RCC 7860 (cell line): ENCODE measurements around the gene MYO3B.
A peak's percentile ranks its signal among the peaks of the same experiment; 100 is the strongest.

ENCODE experiments used
- DNase-seq: peaks from one replicate; pipeline ENCODE4 v3.0.0-alpha.2; 2015; ENCODE audit warnings: low spot score
- FAIRE-seq: peaks from 2 replicates; lab custom pipeline; 2012; peaks lifted over from hg19 to GRCh38; lab: Jason Lieb, UNC

Gene MYO3B

DNA sequence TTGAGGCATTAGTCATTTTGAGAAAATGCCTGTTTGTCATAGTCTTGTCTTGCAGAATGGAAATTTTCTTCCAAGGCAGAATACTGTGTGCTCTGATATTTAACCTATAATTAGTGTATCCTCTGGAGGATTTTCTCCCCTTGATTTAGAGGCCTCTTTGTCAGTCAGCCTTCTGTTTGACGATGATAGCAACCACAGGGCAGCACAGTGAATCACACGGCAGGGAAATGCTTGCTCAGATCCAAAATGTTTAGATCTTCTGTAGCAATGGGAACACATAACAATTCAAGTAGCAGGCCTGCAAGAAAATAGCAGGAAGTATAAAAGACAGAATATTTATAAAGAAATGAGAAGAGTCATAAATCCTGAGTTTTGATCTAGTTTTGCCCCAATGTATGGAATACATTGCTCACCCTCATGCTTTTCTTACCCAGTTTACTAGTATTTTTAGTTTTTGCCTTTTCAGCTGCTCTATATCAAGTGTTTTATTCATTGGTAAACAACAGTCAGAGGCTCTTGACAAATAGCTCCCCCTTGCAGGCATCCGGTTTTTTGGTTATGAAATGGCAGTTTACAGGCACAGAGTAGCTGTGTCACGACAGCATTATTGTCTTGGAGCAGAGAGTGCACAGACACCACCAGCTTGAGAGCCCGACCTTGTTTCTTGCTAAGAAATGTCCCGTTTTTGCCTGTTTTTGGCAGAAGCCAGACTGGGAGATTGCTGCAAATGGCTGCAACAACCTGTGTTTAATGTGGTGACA, 185.1 kb downstream of the MYO3B start:
- no peak for DNase-seq

DNA sequence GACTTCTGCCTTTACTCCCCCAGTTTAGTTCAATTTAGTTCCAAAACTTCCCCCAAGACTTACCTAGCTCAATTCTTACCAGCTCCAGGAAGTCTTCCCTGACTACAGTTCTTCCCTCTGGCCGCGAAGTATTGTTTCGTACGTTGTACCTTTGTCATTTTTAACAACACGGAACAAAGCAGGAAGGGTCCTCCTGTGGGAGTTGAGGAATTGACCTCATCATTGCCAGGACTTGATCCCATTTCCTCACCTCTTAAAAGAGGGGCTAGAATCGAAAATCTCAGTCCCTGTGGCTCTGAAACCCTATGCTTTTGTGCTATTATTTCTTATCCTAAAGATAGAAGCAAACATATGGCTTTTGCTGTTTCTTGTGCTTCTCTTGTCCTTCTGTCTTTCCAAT, 187.1 kb downstream of the MYO3B start:
- DNase-seq (no peak), FAIRE-seq (no peak)

More for the DNA sequence above, 185.1 kb downstream of the MYO3B start:
- FAIRE-seq, result no peak

DNA sequence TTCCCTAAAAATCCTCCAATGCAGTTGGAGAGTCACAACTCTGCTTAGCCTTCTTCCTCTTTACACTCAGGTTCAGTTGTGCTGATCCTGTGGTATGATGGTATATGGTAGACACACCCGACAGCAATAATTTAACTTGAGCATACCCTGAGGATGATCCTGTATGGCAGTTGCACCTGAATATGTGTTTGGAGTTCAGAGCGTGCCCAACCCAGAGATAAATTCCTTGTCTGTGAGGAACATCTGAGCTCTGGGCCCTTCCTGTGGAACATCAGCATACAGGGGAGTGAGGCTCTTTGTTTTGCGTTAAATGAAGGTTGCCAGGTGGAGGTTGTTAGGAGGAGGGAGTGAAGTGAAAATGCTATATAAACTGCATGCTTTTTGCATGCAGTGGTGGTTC, 187.7 kb downstream of the MYO3B start:
- DNase-seq (no peak), FAIRE-seq (no peak)

DNA sequence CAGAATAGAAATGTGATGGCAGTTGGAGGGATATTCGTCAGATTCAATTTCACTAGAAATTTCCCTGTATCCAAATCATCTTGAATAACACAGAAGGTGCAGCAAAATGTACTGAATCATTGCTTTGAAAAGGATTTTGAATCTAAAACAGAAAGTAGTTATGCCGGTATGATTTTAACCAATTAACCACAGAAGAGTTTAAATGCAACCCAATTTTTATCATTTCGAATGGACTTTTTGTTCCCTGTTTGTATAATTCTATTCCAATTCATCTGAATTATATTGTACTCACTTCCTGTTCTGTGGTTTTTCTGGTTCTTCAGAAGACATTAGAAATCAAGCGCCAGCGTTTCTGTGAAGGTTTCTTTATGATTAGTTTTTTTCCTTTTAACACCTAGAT, 190.4 kb downstream of the MYO3B start:
- FAIRE-seq (no peak), DNase-seq (no peak)

DNA sequence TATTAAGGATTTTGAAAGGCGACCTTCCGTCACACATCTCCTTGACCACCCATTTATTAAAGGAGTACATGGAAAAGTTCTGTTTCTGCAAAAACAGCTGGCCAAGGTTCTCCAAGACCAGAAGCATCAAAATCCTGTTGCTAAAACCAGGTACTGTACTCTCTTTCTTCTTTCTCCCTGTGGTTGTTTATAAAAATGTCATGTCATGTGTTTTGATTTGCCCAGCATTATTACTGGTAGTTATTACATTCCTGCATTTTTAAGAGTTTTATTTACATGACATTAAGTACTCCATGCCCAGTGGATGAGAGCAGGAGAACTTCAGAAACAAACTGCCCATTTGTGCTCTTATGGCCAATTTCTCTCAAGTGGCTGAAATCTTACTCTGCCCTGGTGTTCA, 191.3 kb downstream of the MYO3B start:
- FAIRE-seq, result no peak
- no peak for DNase-seq

DNA sequence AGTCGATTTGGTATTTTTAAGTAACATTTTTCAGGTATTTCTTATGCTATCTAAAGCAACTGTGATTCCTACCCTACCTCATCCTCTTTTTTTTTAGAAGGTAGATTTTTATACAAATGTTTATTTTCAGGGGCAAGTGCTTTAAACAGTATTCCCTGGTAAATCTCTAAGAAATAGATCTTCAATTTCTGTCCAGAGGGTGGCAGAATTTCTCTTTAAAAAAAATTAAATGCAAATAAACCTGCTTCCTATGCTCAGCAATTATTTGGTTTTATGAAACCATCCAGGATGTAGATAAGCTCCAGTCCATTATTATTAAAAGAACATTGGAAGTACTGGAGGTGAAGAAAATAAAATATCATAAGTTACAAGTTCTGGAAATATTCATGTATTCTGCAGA, 191.9 kb downstream of the MYO3B start:
- peak; percentile 6 for DNase-seq
- FAIRE-seq, result no peak

- FAIRE-seq, result no peak
- no peak for DNase-seq
Measured at GRCh38 chr2:170371231-170371998, 193.5 kb downstream of the MYO3B start.

GRCh38 chr2:170375192-170375591, 197.2 kb downstream of the MYO3B start:
- DNase-seq, result no peak
- FAIRE-seq, result no peak

GRCh38 chr2:170377500-170378207, 199.7 kb downstream of the MYO3B start:
- DNase-seq, result no peak
- FAIRE-seq, result peak; percentile 46

- no peak for DNase-seq
- FAIRE-seq, result no peak
Measured at GRCh38 chr2:170380267-170380666, 202.3 kb downstream of the MYO3B start.

GRCh38 chr2:170381678-170382077, 203.7 kb downstream of the MYO3B start:
- DNase-seq (no peak), FAIRE-seq (no peak)

GRCh38 chr2:170386554-170386953, 208.6 kb downstream of the MYO3B start:
- DNase-seq (no peak), FAIRE-seq (no peak)

DNA sequence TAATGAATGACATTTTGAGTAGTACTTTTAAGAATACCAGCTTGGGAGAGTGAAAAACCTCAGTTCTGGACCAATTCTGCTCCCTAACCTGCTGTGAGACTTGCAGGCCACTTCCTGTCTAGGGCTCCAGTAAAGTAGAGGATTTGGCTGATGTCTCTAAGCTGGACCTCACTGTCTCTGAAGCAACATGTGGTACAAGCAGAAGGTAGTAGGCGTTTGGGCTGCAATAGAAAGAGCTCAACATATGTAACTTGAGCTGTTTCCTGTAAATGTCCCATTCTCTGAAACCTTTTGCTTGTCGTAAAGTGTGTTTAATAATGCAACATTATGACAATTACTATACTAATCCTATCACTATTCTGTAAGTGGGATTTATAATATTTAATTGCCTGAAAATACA, 213.1 kb downstream of the MYO3B start:
- DNase-seq, result no peak
- no peak for FAIRE-seq

DNA sequence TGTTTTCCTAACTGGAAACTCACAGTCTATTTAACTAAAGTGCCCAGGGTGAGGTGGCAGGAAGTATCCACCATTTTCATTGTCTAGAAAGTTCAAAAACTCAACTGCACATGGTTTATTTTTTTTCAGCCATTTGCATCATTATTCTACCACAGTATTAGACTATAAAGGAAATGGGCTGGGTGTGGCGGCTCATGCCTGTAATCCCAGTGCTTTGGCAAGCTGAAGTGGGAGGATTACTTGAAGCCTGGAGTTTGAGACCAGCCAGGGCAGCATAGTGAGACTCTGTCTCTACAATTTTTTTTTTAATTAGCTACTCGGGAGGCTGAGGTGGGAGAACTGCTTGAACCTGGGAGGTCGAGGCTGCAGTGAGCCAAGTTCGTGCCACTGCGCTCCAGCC, 213.8 kb downstream of the MYO3B start:
- FAIRE-seq, result no peak
- no peak for DNase-seq

GRCh38 chr2:170393861-170394498, 216.0 kb downstream of the MYO3B start:
- FAIRE-seq, result no peak
- no peak for DNase-seq

- DNase-seq, result no peak
- no peak for FAIRE-seq
Measured at GRCh38 chr2:170394641-170395387, 216.9 kb downstream of the MYO3B start.

- DNase-seq (peak; percentile 21), FAIRE-seq (peak; percentile 48)
Measured at GRCh38 chr2:170396799-170397459, 219.0 kb downstream of the MYO3B start.

- no peak for DNase-seq
- no peak for FAIRE-seq
Measured at GRCh38 chr2:170401187-170401586, 223.2 kb downstream of the MYO3B start.

DNA sequence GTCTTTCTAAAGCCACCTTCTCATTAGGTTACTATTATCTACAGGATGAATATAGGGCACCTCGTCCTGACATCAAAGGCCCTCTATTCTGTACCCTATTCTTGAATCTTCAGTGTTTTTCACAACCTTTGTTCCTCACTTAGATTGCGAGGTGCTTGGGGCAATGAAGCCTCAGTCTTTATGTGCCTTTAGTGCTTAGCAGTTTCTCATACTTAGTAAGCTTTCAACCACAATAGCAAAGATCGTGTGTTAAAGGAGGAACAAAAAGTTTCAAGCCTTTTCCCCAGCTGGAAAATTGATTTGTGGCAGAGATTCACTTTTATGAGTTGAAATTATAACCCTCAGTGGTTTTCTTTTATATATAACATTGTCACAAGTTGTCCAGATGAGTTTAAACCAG, 226.9 kb downstream of the MYO3B start:
- no peak for FAIRE-seq
- no peak for DNase-seq

DNA sequence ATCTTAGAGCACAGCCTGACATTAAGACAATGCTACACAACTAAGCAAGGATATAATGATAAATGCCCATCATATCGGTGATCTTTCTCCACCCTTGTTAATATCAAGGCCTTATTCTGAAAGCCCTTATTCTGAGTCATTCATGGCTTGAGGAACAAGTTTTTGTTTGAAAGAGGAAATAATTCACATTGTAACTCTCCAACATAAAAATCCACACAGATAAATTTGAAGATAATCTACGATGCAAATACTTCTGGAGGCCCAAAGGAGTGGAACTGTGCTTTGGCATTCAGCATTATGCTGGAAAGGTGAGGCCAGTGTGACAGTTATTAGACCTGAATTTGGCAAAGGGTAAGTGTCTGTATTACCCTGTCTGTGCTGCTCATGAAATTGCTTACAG, 227.4 kb downstream of the MYO3B start:
- no peak for FAIRE-seq
- DNase-seq, result no peak
